ENCODE measurements around the gene NKX2-3. TPM values are rescaled to one million over a fixed set of nuclear protein-coding genes. Genes with fewer than 3 reads are reported as not detected.

The NKX2-3 gene
- total RNA-seq, 1 donor from 2014 or later: not detected

GRCh38 chr10:99534450-99534938, 1.8 kb downstream of the NKX2-3 start:
- Histone ChIP-seq H3K36me3 (no peaks in the 10 kb centered on the region), H3K4me1 (peaks cover 50% of the 10 kb centered on the region), H3K27ac (no peak overlapping the region), H3K27me3 (peaks cover 54% of the 10 kb centered on the region), H3K9me3 (no peaks in the 10 kb centered on the region), H3K4me3 (peak overlapping the region; percentile 10 to 29)
- intact Hi-C loops (cut with DNase I): no loop called here
- DNase-seq (ENCODE audit: extremely low spot score in 2 of 2): no peak
- TF ChIP-seq POLR2A (IDR thresholded peaks at IDR 0.05): no peak
- TF ChIP-seq, protein P1, sequence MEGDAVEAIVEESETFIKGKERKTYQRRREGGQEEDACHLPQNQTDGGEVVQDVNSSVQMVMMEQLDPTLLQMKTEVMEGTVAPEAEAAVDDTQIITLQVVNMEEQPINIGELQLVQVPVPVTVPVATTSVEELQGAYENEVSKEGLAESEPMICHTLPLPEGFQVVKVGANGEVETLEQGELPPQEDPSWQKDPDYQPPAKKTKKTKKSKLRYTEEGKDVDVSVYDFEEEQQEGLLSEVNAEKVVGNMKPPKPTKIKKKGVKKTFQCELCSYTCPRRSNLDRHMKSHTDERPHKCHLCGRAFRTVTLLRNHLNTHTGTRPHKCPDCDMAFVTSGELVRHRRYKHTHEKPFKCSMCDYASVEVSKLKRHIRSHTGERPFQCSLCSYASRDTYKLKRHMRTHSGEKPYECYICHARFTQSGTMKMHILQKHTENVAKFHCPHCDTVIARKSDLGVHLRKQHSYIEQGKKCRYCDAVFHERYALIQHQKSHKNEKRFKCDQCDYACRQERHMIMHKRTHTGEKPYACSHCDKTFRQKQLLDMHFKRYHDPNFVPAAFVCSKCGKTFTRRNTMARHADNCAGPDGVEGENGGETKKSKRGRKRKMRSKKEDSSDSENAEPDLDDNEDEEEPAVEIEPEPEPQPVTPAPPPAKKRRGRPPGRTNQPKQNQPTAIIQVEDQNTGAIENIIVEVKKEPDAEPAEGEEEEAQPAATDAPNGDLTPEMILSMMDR (IDR thresholded peaks at IDR 0.05): no peak
- no peak for TF ChIP-seq POLR2AphosphoS5 (IDR thresholded peaks at IDR 0.05; ENCODE audit: insufficient read depth in 1 of 2, low read depth in 1 of 2)

GRCh38 chr10:99534939-99535763, 2.4 kb downstream of the NKX2-3 start:
- Histone ChIP-seq H3K4me1 (peaks cover 48% of the 10 kb centered on the region), H3K27ac (no peak overlapping the region), H3K27me3 (peaks cover 49% of the 10 kb centered on the region), H3K4me3 (peak overlapping the region; percentile 10 to 29), H3K9me3 (no peaks in the 10 kb centered on the region), H3K36me3 (no peaks in the 10 kb centered on the region)
- TF ChIP-seq POLR2A (IDR thresholded peaks at IDR 0.05): no peak
- no peak for TF ChIP-seq POLR2AphosphoS5 (IDR thresholded peaks at IDR 0.05; ENCODE audit: insufficient read depth in 1 of 2, low read depth in 1 of 2)
- TF ChIP-seq, protein P1 (IDR thresholded peaks at IDR 0.05): no peak
- no peak for DNase-seq (ENCODE audit: extremely low spot score in 2 of 2)
- intact Hi-C loops (cut with DNase I): no loop called here

DNA sequence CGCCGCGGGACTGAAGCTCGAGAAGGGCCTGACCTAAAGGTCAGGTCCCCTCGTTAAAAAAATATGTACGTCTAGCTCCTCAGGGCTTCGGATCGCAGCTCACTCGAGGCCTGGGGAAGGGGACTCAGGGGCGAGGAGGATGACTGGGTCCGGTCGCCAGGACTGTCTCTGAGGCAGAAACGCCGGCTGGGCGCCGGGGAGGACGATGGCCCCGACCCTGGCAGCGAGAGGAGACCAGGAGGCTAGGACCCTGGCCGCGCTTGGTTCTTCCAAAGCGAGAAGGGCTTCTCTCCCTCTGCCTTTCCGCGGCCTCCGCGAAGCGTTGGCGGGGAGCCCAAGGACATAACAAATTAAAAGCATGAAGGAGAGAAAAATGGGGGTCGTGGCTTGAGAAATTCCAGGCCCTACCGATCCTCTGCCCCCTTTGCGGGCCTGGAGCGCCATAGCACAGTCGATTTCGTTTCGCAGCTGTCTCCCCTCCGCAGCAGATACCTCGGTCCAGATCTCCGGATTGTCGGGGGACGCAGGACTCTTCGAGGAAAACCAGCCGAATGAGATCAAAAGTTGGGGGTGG, 3.1 kb downstream of the NKX2-3 start:
- intact Hi-C loops (cut with DNase I): no loop called here
- H3K9me3 ChIP-seq: no peaks in the 10 kb centered on the region
- DNase-seq (ENCODE audit: extremely low spot score in 2 of 2): no peak
- peak overlapping the region in 1 of 2 donors; percentile 29 for H3K4me3 ChIP-seq
- no peaks in the 10 kb centered on the region for H3K36me3 ChIP-seq
- no peak overlapping the region for H3K27ac ChIP-seq
- H3K27me3 ChIP-seq: peaks cover 42% of the 10 kb centered on the region
- H3K4me1 ChIP-seq: peaks cover 48% of the 10 kb centered on the region
- TF ChIP-seq POLR2AphosphoS5 (IDR thresholded peaks at IDR 0.05; ENCODE audit: insufficient read depth in 1 of 2, low read depth in 1 of 2) (no peak), POLR2A (IDR thresholded peaks at IDR 0.05) (no peak)
- TF ChIP-seq, protein P1 (IDR thresholded peaks at IDR 0.05): no peak

DNA sequence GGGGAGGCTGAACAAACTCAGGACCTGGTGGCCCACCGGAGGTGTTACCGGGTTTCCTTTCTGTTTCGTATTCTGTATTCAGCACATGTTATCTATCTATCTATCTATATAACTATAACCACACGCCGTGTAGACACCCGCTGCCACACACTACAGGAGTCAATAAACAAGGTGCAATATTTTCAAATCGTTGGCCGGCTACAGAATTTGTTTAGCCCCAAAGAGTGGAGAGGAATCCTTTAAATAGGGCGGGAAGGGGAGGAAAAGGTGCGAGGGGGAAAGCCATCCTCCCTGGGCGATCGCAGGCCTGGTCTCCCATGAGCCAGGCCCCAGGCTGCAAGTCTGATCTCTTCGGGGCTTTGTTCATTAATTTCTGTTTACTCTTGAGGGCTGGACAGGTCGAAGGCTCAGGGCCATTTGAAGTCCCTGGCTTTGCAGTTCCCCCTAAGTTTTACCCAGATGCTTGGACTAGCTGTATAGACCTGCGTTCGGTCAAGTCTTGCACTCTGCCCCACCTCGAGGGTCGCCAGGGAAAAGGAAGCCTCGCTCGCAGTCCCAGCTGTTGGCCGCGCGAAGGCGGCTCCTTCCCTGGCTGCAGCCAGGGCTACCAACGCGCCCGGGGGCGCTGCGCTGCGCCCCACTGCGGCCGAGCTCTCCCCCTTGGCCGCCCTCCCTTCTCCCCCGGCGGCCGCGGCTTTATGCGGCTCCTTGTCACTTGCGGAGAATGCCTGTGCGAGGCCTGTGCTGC, 3.8 kb downstream of the NKX2-3 start:
- peaks cover 45% of the 10 kb centered on the region for H3K4me1 ChIP-seq

More for the DNA sequence above, 3.8 kb downstream of the NKX2-3 start:
- Histone ChIP-seq H3K27me3 (peaks cover 36% of the 10 kb centered on the region), H3K4me3 (peak overlapping the region; percentile 13 to 39), H3K27ac (no peak overlapping the region), H3K9me3 (no peaks in the 10 kb centered on the region), H3K36me3 (no peaks in the 10 kb centered on the region)
- intact Hi-C loops (cut with DNase I): no loop called here
- TF ChIP-seq POLR2A (IDR thresholded peaks at IDR 0.05) (no peak), POLR2AphosphoS5 (IDR thresholded peaks at IDR 0.05; ENCODE audit: insufficient read depth in 1 of 2, low read depth in 1 of 2) (no peak)
- TF ChIP-seq, protein P1 (IDR thresholded peaks at IDR 0.05): no peak
- DNase-seq (ENCODE audit: extremely low spot score in 2 of 2): no peak
